K562 (cell line): Measurements from ENCODE around the gene TTLL12. TPM values are rescaled to one million over a fixed set of nuclear protein-coding genes. Genes with fewer than 3 reads are reported as not detected.

Experiments used
- ATAC-seq: fragments of 200-7000 bp; cut with Tn5 transposase; 3 replicates; pipeline ENCODE4 v1.9.1; 2020; ENCODE audit warnings: moderate library complexity
- BruUV-seq: library from RNA; stranded (reverse); fragments of 400-500 nt; replicated peaks from 2 replicates; lab custom pipeline; 2021; lab: Mats Ljungman, UMichigan
- CTCF ChIA-PET: fragments of 300-600 bp; formaldehyde crosslinking; extraction: SDS; loops from one replicate; lab custom pipeline; 2021; ENCODE audit warnings: low intra/inter-chr PET ratio; lab: Yijun Ruan, JAX
- POLR2A ChIA-PET: fragments of 300-600, 350-650 bp; sonication (Branson Sonifier 250); formaldehyde crosslinking; extraction: SDS; loops from one replicate; lab custom pipeline; 2021; ENCODE audit warnings: antibody characterized with exemption, inconsistent platforms; lab: Yijun Ruan, JAX
- DNase-seq, 4 experiments: peaks; one replicate each; pipeline versions ENCODE4 v3.0.0 to v3.0.0-alpha.2; 2011 to 2018; ENCODE audit warnings: low spot score in 3 of 4, mixed read lengths in 3 of 4; ENCODE audit errors: extremely low read depth in 1 of 4
- FAIRE-seq: peaks from 2 replicates; lab custom pipeline; 2011; peaks lifted over from hg19 to GRCh38; lab: Jason Lieb, UNC
- H2AFZ ChIP-seq: 2 replicates; pipeline ENCODE4 v1.6.0; 2011; ENCODE audit warnings: low read depth, low read length, control low read depth, inconsistent platforms
- H3K27ac ChIP-seq: fragments of 200-600 bp; 3 replicates; pipeline ENCODE4 v1.8.0; 2011; ENCODE audit warnings: low read depth, mild to moderate bottlenecking, control low read depth, inconsistent platforms, low read length, moderate library complexity, mixed read lengths; ENCODE audit errors: extremely low read depth
- H3K27me3 ChIP-seq, 2 experiments: fragments of 300-600 bp in 1 of 2; 2 replicates in 1 of 2; 3 replicates in 1 of 2; pipeline versions ENCODE4 v1.6.0 to v1.8.0; 2011; ENCODE audit warnings: inconsistent platforms in 2 of 2, low read length in 2 of 2, mild to moderate bottlenecking in 1 of 2, mixed read lengths in 1 of 2, moderate library complexity in 1 of 2; ENCODE audit not compliant: control insufficient read depth in 2 of 2, insufficient read depth in 2 of 2
- H3K36me3 ChIP-seq: fragments of 300-600 bp; 3 replicates; pipeline ENCODE4 v1.8.0; 2011; ENCODE audit warnings: mild to moderate bottlenecking, low read length, inconsistent platforms; ENCODE audit not compliant: control insufficient read depth, insufficient read depth
- H3K4me1 ChIP-seq, 2 experiments: fragments of 200-600 bp in 1 of 2; replicated peaks in 1 of 2; 2 replicates in 1 of 2; 3 replicates in 1 of 2; pipeline versions ENCODE4 v1.5.1 to v1.8.0; 2011; ENCODE audit warnings: inconsistent platforms in 2 of 2, low read length in 2 of 2, mild to moderate bottlenecking in 1 of 2, mixed read lengths in 1 of 2, moderate library complexity in 1 of 2; ENCODE audit not compliant: control insufficient read depth in 2 of 2, insufficient read depth in 2 of 2
- H3K4me2 ChIP-seq: 2 replicates; pipeline ENCODE4 v1.6.1; 2011; ENCODE audit warnings: low read length, control low read depth, inconsistent platforms, mixed read lengths; ENCODE audit not compliant: insufficient read depth
- H3K4me3 ChIP-seq: fragments of 200-600 bp; sonication (generic), shearing (Covaris generic); 2 replicates; pipeline ENCODE4 v1.5.1; 2016; ENCODE audit warnings: control low read depth, inconsistent platforms
- H3K79me2 ChIP-seq: fragments of 200-600 bp; 3 replicates; pipeline ENCODE4 v1.8.0; 2011; ENCODE audit warnings: low read length, inconsistent platforms; ENCODE audit not compliant: control insufficient read depth, insufficient read depth
- H3K9ac ChIP-seq, 2 experiments: 2 replicates each; pipeline versions ENCODE4 v1.6.0 to v1.6.1; 2011; ENCODE audit warnings: low read depth in 2 of 2, low read length in 2 of 2, control low read depth in 1 of 2, inconsistent platforms in 1 of 2, mild to moderate bottlenecking in 1 of 2, mixed read lengths in 1 of 2; ENCODE audit not compliant: insufficient read depth in 1 of 2
- H3K9me1 ChIP-seq: one replicate; pipeline ENCODE4 v1.6.0; 2011; ENCODE audit warnings: inconsistent platforms, mild to moderate bottlenecking, low read length, moderate library complexity; ENCODE audit not compliant: control insufficient read depth, insufficient read depth
- H3K9me3 ChIP-seq: replicated peaks from 2 replicates; pipeline ENCODE4 v1.5.1; 2011; ENCODE audit warnings: low read depth, low read length, inconsistent platforms; ENCODE audit not compliant: control insufficient read depth, insufficient read depth
- H4K20me1 ChIP-seq: replicated peaks from 2 replicates; pipeline ENCODE4 v1.6.1; 2011; ENCODE audit warnings: low read length, inconsistent platforms, mixed read lengths; ENCODE audit not compliant: control insufficient read depth, insufficient read depth
- HMGN3 ChIP-seq: IDR thresholded peaks from 2 replicates; pipeline ENCODE4 v1.6.1; 2011; ENCODE audit warnings: borderline replicate concordance, low read depth, mild to moderate bottlenecking, mixed read lengths, low read length; ENCODE audit not compliant: insufficient read length; ENCODE audit errors: extremely low read depth
- ILK ChIP-seq: fragments of 450-650 bp; IDR thresholded peaks from 2 replicates; pipeline ENCODE4 v1.6.1; 2016; ENCODE audit warnings: missing genetic modification characterization, low read depth, mild to moderate bottlenecking, missing compliant biosample characterization, moderate library complexity, borderline replicate concordance
- KLF10 ChIP-seq: fragments of 250-450 bp; sonication (Bioruptor Pico); IDR thresholded peaks from 2 replicates; pipeline ENCODE4 v1.6.1; 2021; ENCODE audit warnings: matching md5 sums
- L3MBTL2 ChIP-seq: fragments of 450-650 bp; IDR thresholded peaks from 2 replicates; pipeline ENCODE4 v1.6.1; 2016; ENCODE audit warnings: mild to moderate bottlenecking, moderate library complexity
- MYNN ChIP-seq, 2 experiments: sonication (generic); formaldehyde crosslinking in 1 of 2; IDR thresholded peaks; 2 replicates each; pipeline versions ENCODE4 v1.5.0 to v1.6.1; 2016 to 2020; ENCODE audit warnings: antibody characterized with exemption in 1 of 2, missing genetic modification reagents in 1 of 2
- NFE2L1 ChIP-seq: fragments of 450-650 bp; IDR thresholded peaks from 2 replicates; pipeline ENCODE4 v1.6.1; 2016; ENCODE audit warnings: missing genetic modification characterization, low read depth, mild to moderate bottlenecking, missing compliant biosample characterization, moderate library complexity, borderline replicate concordance
- POLR2A ChIP-seq: fragments of 450-650 bp; conservative IDR thresholded peaks from 2 replicates; pipeline ENCODE4 v1.6.1; 2016
- POLR2G ChIP-seq: fragments of 200-400 bp; formaldehyde crosslinking; IDR thresholded peaks from 2 replicates; pipeline ENCODE4 v1.6.1; 2017; ENCODE audit warnings: low read depth, mild to moderate bottlenecking, antibody characterized with exemption, low read length, moderate library complexity
- RBFOX2 ChIP-seq: fragments of 200-400 bp; formaldehyde crosslinking; IDR thresholded peaks from 2 replicates; pipeline ENCODE4 v1.6.1; 2017; ENCODE audit warnings: low read depth, mild to moderate bottlenecking, low read length, moderate library complexity
- RBM22 ChIP-seq: fragments of 200-400 bp; formaldehyde crosslinking; IDR thresholded peaks from 2 replicates; pipeline ENCODE4 v1.6.1; 2018; ENCODE audit warnings: low read length, low read depth; ENCODE audit not compliant: poor library complexity, severe bottlenecking
- RUNX1 ChIP-seq: sonication (generic); IDR thresholded peaks from 2 replicates; pipeline ENCODE4 v1.6.1; 2016; ENCODE audit warnings: antibody characterized with exemption, low read depth
- SUPT5H ChIP-seq: fragments of 450-650 bp; IDR thresholded peaks from 2 replicates; pipeline ENCODE4 v1.6.1; 2016
- U2AF2 ChIP-seq: fragments of 200-400 bp; formaldehyde crosslinking; optimal IDR thresholded peaks from 2 replicates; pipeline ENCODE3; 2017; ENCODE audit warnings: low read depth, mild to moderate bottlenecking, low read length
- ZBTB33 ChIP-seq: sonication (generic); formaldehyde crosslinking; IDR thresholded peaks from 2 replicates; pipeline ENCODE4 v1.8.1; 2023; ENCODE audit warnings: mild to moderate bottlenecking, missing genetic modification reagents
- ZBTB5 ChIP-seq: fragments of 450-650 bp; IDR thresholded peaks from 2 replicates; pipeline ENCODE4 v1.6.1; 2017; ENCODE audit warnings: antibody characterized with exemption
- WGBS: fragments of 100-300 bp; shearing (Covaris generic); methylation state at CpG from one replicate; pipeline ENCODE4 v1.1.6; 2016; ENCODE audit warnings: low coverage, mixed read lengths; ENCODE audit not compliant: insufficient coverage; ENCODE audit errors: missing lambda C conversion rate; 5-methylcytosine and 5-hydroxymethylcytosine counted together
- in situ Hi-C: fragments of 300-500 bp; cut with MboI; formaldehyde crosslinking; loops from 4 replicates; pipeline ENCODE4 v1.15.0; 2018; ENCODE audit warnings: inconsistent platforms, mixed read lengths
- intact Hi-C: fragments of 100-400 bp; cut with micrococcal nuclease; formaldehyde crosslinking; loops from 2 replicates; pipeline ENCODE4 v1.14.2; 2022
- polyA plus RNA-seq, 8 experiments: library from polyadenylated mRNA; depleted of rRNA in 4 of 8; stranded (reverse) in 5 of 8; unstranded in 3 of 8; fragments of >200 nt; fragmentation: Nextera tagmentation in 2 of 8; fragmentation: Illumina TruSeq in 1 of 8; extraction: Ambion mirVana in 2 of 8; extraction: Trizol in 1 of 8; gene quantifications; 2 replicates each; pipeline versions ENCODE4 v1.2.1 to v1.2.3, GENCODE V29; 2011 to 2014; ENCODE audit warnings: inconsistent platforms in 1 of 8, missing spikeins in 1 of 8
- total RNA-seq, 7 experiments: library from RNA; depleted of rRNA in 6 of 7; stranded (reverse); fragments of >200 nt in 6 of 7; fragmentation: Illumina TruSeq in 2 of 7; extraction: Trizol in 2 of 7; gene quantifications; 2 replicates each; pipeline versions ENCODE4 v1.2.1 to v1.2.3, GENCODE V29; 2011 to 2021; ENCODE audit warnings: low replicate concordance in 1 of 7

TTLL12 gene
- total and polyA plus RNA-seq, 9 of the 15 experiments (the other 6 are each of a cell fraction or from before 2014, with no cell fraction given): 1.3 to 128 (median 43.0) TPM

GRCh38 chr22:43166132-43166930 is 20.6 kb downstream of the TTLL12 start:
- intact Hi-C loops: no loop called here
- H3K79me2 ChIP-seq: no peaks in the 10 kb centered on the region
- no peaks in the 10 kb centered on the region for H3K27me3 ChIP-seq
- no peak overlapping the region for H3K4me2 ChIP-seq
- 57% methylated on average over 16 of the region's 23 CpGs for WGBS
- no peak overlapping the region for H2AFZ ChIP-seq
- H3K36me3 ChIP-seq: peaks cover 52% of the 10 kb centered on the region; the same call in 1 of the 3 replicates
- FAIRE-seq: no peak
- TF ChIP-seq ZBTB5 (no peak), ILK (tag) (no peak), U2AF2 (no peak), SUPT5H (peak; percentile 57), L3MBTL2 (no peak), POLR2A (0 out of 2 replicates have a peak, but pooled peaks have one; percentile 27), HMGN3 (peak; percentile 17), RBFOX2 (peak; percentile 10; the same call in 1 of the 2 replicates), RUNX1 (no peak), KLF10 (CRISPR knock-in tag) (no peak), ZBTB33 (CRISPR knock-in tag) (0 out of 2 replicates have a peak, but pooled peaks have one; percentile 34), RBM22 (peak; percentile 35), NFE2L1 (tag) (no peak), MYNN (IDR thresholded peaks at IDR 0.05) (peak; percentile 43; the same call in 1 of the 2 replicates), MYNN (CRISPR knock-in tag; IDR thresholded peaks at IDR 0.05) (no peak), POLR2G (peak; percentile 57; the same call in 1 of the 2 replicates)
- no peaks in the 10 kb centered on the region for H3K9me1 ChIP-seq
- CTCF ChIA-PET: no interaction called here
- peak overlapping the region in 1 of 2 experiments; percentile 77; a peak in 2 of 4 replicates for H3K9ac ChIP-seq
- no peaks in the 10 kb centered on the region for H3K9me3 ChIP-seq
- peaks cover 11 to 72% of the 10 kb centered on the region in 2 experiments for H3K4me1 ChIP-seq
- no peak overlapping the region for H3K4me3 ChIP-seq
- in situ Hi-C loops: no loop called here
- H4K20me1 ChIP-seq: no peaks in the 10 kb centered on the region
- H3K27ac ChIP-seq: no peak overlapping the region
- peak in 2 of 4 experiments; percentile 21 to 30 for DNase-seq
- BruUV-seq: no TSS peak
- POLR2A ChIA-PET: interaction anchor here (1.1 kb wide), 1 partner anchor 14 kb away, joined by 3 read pairs; no protein-coding TSS in a partner anchor
- ATAC-seq: peak; percentile 50
